GM23338 (cell line): ENCODE data around the gene PRG3. TPM values are rescaled to one million over a fixed set of nuclear protein-coding genes. Genes with fewer than 3 reads are reported as not detected.

Source experiments
- ATAC-seq: fragments of 200-7000 bp; cut with Tn5 transposase; 3 replicates; pipeline ENCODE4 v1.9.1; 2020
- DNase-seq: peaks from one replicate; pipeline ENCODE4 v3.0.0-alpha.2; 2015; ENCODE audit warnings: low spot score
- H2AFZ ChIP-seq: fragments of 200-600 bp; sonication (generic); 2 replicates; pipeline ENCODE4 v1.8.0; 2016; ENCODE audit warnings: antibody characterized with exemption, mild to moderate bottlenecking, moderate library complexity
- H3F3A ChIP-seq: fragments of 200-600 bp; sonication (generic); replicated peaks from 2 replicates; pipeline ENCODE4 v1.8.0; 2017; ENCODE audit warnings: antibody characterized with exemption, mixed run types, low read depth
- H3K27ac ChIP-seq: fragments of 200-600 bp; sonication (generic); 2 replicates; pipeline ENCODE4 v1.6.1; 2016; ENCODE audit warnings: low read depth
- H3K27me3 ChIP-seq: fragments of 200-600 bp; sonication (generic); 2 replicates; pipeline ENCODE4 v1.8.0; 2016; ENCODE audit warnings: mild to moderate bottlenecking, mixed run types, moderate library complexity; ENCODE audit not compliant: insufficient read depth
- H3K36me3 ChIP-seq: fragments of 200-600 bp; sonication (generic); 2 replicates; pipeline ENCODE4 v1.8.0; 2016; ENCODE audit warnings: mild to moderate bottlenecking; ENCODE audit not compliant: insufficient read depth
- H3K4me1 ChIP-seq: fragments of 200-600 bp; sonication (generic); 2 replicates; pipeline ENCODE4 v1.8.0; 2016; ENCODE audit warnings: mild to moderate bottlenecking, moderate library complexity; ENCODE audit not compliant: insufficient read depth
- H3K4me2 ChIP-seq: fragments of 200-600 bp; sonication (generic); 2 replicates; pipeline ENCODE4 v1.7.1; 2017; ENCODE audit warnings: mixed run types
- H3K4me3 ChIP-seq: fragments of 200-600 bp; sonication (generic); 2 replicates; pipeline ENCODE4 v1.6.1; 2016; ENCODE audit warnings: mixed run types
- H3K79me2 ChIP-seq: fragments of 200-600 bp; sonication (generic); replicated peaks from 2 replicates; pipeline ENCODE4 v1.8.0; 2017; ENCODE audit warnings: mild to moderate bottlenecking; ENCODE audit not compliant: insufficient read depth
- H3K9me2 ChIP-seq: fragments of 200-600 bp; sonication (generic); 2 replicates; pipeline ENCODE4 v1.8.0; 2017; ENCODE audit not compliant: insufficient read depth
- H4K20me1 ChIP-seq: fragments of 200-600 bp; sonication (generic); replicated peaks from 2 replicates; pipeline ENCODE4 v1.8.0; 2017; ENCODE audit warnings: mild to moderate bottlenecking; ENCODE audit not compliant: insufficient read depth
- H3K27ac Mint-ChIP-seq: 2 replicates; pipeline ENCODE4 v1.8.0; 2020; ENCODE audit warnings: inconsistent platforms, mild to moderate bottlenecking, moderate library complexity, mixed read lengths
- H3K27me3 Mint-ChIP-seq: 3 replicates; pipeline ENCODE4 v1.8.0; 2022; ENCODE audit warnings: low read depth, mild to moderate bottlenecking, moderate library complexity, mixed read lengths, inconsistent platforms; ENCODE audit not compliant: insufficient read depth, poor library complexity
- H3K36me3 Mint-ChIP-seq: 3 replicates; pipeline ENCODE4 v1.8.0; 2021; ENCODE audit warnings: low read depth, mild to moderate bottlenecking, inconsistent platforms, moderate library complexity, mixed read lengths
- H3K4me1 Mint-ChIP-seq: 3 replicates; pipeline ENCODE4 v1.8.0; 2020; ENCODE audit warnings: mild to moderate bottlenecking, inconsistent platforms, mixed read lengths
- H3K4me3 Mint-ChIP-seq: 3 replicates; pipeline ENCODE4 v1.8.0; 2021; ENCODE audit warnings: moderate library complexity, mild to moderate bottlenecking, inconsistent platforms, mixed read lengths
- H3K9me3 Mint-ChIP-seq: 3 replicates; pipeline ENCODE4 v1.8.0; 2020; ENCODE audit warnings: moderate library complexity, mild to moderate bottlenecking, inconsistent platforms, mixed read lengths
- CREB1 ChIP-seq: fragments of 250-450 bp; sonication (Bioruptor Pico); IDR thresholded peaks from 2 replicates; pipeline ENCODE4 v1.5.0; 2020; ENCODE audit warnings: low read depth, mild to moderate bottlenecking, moderate library complexity
- EZH2 ChIP-seq: fragments of 200-600 bp; sonication (generic); IDR thresholded peaks from one replicate; pipeline ENCODE4 v1.8.0; 2017; ENCODE audit warnings: antibody characterized with exemption, mild to moderate bottlenecking, low read depth; ENCODE audit not compliant: unreplicated experiment
- EZH2phosphoT487 ChIP-seq: fragments of 200-600 bp; sonication (generic); IDR thresholded peaks from one replicate; pipeline ENCODE4 v1.8.1; 2018; ENCODE audit warnings: antibody characterized with exemption; ENCODE audit not compliant: unreplicated experiment
- JUNB ChIP-seq: IDR thresholded peaks from one replicate; pipeline ENCODE4 v1.6.1; 2016; ENCODE audit warnings: antibody characterized with exemption; ENCODE audit not compliant: unreplicated experiment
- NANOG ChIP-seq: IDR thresholded peaks from 2 replicates; pipeline ENCODE4 v1.6.1; 2016; ENCODE audit warnings: antibody characterized with exemption, borderline replicate concordance
- POLR2AphosphoS5 ChIP-seq: IDR thresholded peaks from 2 replicates; pipeline ENCODE4 v1.6.1; 2016; ENCODE audit warnings: antibody characterized with exemption, low read depth
- STAT1 ChIP-seq: IDR thresholded peaks from one replicate; pipeline ENCODE4 v1.6.1; 2016; ENCODE audit warnings: antibody characterized with exemption; ENCODE audit not compliant: unreplicated experiment
- ZNF114 ChIP-seq: fragments of 250-450 bp; sonication (Bioruptor Pico); IDR thresholded peaks from 2 replicates; pipeline ENCODE4 v1.5.0; 2020; ENCODE audit warnings: mild to moderate bottlenecking, moderate library complexity
- ZNF331 ChIP-seq: fragments of 250-450 bp; sonication (Bioruptor Pico); IDR thresholded peaks from 2 replicates; pipeline ENCODE4 v1.5.0; 2020; ENCODE audit warnings: low read depth, mild to moderate bottlenecking, moderate library complexity
- polyA plus RNA-seq: library from polyadenylated mRNA; unstranded; fragments of >200 nt; fragmentation: Nextera tagmentation; extraction: Ambion mirVana; gene quantifications from 2 replicates; pipeline ENCODE4 v1.2.1, GENCODE V29; 2016
- total RNA-seq: library from RNA; depleted of rRNA; stranded (reverse); fragments of >200 nt; shearing (Covaris generic); gene quantifications from 2 replicates; pipeline ENCODE4 v1.2.3, GENCODE V29; 2014
- TF ChIP-seq, protein P1 (sequence below), 2 experiments: fragments of 200-600 bp in 1 of 2; sonication (generic) in 1 of 2; conservative IDR thresholded peaks; 2 replicates each; pipeline versions ENCODE4 v1.5.1 to v1.6.1; 2016 to 2017; ENCODE audit warnings: antibody characterized with exemption in 2 of 2, low read depth in 2 of 2, mild to moderate bottlenecking in 2 of 2, moderate library complexity in 1 of 2
- TF ChIP-seq, protein P2 (sequence below): IDR thresholded peaks from 2 replicates; pipeline ENCODE4 v1.6.1; 2016; ENCODE audit warnings: antibody characterized with exemption
- TF ChIP-seq, protein P3 (sequence below): fragments of 250-450 bp; sonication (Bioruptor Pico); IDR thresholded peaks from 2 replicates; pipeline ENCODE4 v1.5.0; 2020; ENCODE audit warnings: mild to moderate bottlenecking, moderate library complexity
- TF ChIP-seq, protein P4 (sequence below): IDR thresholded peaks from one replicate; pipeline ENCODE4 v1.6.1; 2018; ENCODE audit warnings: antibody characterized with exemption; ENCODE audit not compliant: unreplicated experiment

Gene PRG3
- total and polyA plus RNA-seq, 2 experiments from 2014 or later: not detected

DNA sequence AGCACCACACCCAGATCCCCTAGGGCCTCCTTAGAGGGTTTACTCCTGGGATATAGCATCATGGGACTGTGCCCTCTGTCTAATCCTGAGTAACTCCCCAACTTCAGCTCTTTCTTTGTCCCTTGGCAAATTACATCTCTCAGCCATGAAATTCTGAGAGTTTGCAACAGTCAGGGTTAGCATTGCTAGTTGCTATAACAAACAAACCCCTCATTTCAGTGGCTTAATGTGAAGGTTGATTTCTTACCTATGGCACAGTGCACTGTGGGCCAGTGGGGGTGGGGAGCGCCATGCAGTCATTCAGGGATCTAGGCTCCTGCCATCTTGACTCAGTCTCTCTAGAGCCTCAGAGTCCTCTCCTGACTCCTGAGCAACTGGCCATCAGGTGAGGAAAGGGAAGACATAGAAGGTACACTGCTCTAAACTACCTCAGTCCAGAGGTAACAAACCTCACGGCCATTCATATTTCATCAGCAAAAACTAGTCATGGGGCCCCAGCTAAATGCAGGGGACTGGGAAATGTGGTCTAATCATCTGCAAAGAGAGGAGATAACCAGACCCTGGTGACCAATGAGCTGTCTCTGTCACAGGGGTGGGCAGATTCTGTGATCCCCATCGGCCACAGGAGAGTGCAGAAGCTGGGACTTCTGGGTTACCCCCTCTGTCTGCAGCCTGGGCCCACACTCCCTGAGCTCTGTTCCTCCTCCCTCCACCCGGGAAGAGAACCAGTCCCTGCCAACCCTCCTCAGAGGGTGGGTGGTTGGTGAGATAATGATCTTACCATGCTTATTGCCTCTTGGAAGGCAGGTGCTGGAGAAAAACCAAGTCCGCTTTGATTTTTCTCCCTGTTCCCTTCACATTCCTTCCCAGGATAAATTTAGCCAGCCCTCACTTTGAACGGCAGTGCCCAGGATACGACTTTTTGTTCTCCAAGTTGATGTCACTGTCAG lies 17.5 kb downstream of the PRG3 start:
- TF ChIP-seq POLR2AphosphoS5: no peak
- TF ChIP-seq EZH2phosphoT487: no peak
- TF ChIP-seq, protein P1, sequence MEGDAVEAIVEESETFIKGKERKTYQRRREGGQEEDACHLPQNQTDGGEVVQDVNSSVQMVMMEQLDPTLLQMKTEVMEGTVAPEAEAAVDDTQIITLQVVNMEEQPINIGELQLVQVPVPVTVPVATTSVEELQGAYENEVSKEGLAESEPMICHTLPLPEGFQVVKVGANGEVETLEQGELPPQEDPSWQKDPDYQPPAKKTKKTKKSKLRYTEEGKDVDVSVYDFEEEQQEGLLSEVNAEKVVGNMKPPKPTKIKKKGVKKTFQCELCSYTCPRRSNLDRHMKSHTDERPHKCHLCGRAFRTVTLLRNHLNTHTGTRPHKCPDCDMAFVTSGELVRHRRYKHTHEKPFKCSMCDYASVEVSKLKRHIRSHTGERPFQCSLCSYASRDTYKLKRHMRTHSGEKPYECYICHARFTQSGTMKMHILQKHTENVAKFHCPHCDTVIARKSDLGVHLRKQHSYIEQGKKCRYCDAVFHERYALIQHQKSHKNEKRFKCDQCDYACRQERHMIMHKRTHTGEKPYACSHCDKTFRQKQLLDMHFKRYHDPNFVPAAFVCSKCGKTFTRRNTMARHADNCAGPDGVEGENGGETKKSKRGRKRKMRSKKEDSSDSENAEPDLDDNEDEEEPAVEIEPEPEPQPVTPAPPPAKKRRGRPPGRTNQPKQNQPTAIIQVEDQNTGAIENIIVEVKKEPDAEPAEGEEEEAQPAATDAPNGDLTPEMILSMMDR (conservative IDR thresholded peaks at IDR 0.05; ENCODE audit: low read depth in 2 of 2): no peak
- TF ChIP-seq, protein P2, sequence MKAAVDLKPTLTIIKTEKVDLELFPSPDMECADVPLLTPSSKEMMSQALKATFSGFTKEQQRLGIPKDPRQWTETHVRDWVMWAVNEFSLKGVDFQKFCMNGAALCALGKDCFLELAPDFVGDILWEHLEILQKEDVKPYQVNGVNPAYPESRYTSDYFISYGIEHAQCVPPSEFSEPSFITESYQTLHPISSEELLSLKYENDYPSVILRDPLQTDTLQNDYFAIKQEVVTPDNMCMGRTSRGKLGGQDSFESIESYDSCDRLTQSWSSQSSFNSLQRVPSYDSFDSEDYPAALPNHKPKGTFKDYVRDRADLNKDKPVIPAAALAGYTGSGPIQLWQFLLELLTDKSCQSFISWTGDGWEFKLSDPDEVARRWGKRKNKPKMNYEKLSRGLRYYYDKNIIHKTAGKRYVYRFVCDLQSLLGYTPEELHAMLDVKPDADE: no peak
- no peak for TF ChIP-seq NANOG
- TF ChIP-seq STAT1: no peak
- no peak for TF ChIP-seq JUNB
- TF ChIP-seq, protein P3, sequence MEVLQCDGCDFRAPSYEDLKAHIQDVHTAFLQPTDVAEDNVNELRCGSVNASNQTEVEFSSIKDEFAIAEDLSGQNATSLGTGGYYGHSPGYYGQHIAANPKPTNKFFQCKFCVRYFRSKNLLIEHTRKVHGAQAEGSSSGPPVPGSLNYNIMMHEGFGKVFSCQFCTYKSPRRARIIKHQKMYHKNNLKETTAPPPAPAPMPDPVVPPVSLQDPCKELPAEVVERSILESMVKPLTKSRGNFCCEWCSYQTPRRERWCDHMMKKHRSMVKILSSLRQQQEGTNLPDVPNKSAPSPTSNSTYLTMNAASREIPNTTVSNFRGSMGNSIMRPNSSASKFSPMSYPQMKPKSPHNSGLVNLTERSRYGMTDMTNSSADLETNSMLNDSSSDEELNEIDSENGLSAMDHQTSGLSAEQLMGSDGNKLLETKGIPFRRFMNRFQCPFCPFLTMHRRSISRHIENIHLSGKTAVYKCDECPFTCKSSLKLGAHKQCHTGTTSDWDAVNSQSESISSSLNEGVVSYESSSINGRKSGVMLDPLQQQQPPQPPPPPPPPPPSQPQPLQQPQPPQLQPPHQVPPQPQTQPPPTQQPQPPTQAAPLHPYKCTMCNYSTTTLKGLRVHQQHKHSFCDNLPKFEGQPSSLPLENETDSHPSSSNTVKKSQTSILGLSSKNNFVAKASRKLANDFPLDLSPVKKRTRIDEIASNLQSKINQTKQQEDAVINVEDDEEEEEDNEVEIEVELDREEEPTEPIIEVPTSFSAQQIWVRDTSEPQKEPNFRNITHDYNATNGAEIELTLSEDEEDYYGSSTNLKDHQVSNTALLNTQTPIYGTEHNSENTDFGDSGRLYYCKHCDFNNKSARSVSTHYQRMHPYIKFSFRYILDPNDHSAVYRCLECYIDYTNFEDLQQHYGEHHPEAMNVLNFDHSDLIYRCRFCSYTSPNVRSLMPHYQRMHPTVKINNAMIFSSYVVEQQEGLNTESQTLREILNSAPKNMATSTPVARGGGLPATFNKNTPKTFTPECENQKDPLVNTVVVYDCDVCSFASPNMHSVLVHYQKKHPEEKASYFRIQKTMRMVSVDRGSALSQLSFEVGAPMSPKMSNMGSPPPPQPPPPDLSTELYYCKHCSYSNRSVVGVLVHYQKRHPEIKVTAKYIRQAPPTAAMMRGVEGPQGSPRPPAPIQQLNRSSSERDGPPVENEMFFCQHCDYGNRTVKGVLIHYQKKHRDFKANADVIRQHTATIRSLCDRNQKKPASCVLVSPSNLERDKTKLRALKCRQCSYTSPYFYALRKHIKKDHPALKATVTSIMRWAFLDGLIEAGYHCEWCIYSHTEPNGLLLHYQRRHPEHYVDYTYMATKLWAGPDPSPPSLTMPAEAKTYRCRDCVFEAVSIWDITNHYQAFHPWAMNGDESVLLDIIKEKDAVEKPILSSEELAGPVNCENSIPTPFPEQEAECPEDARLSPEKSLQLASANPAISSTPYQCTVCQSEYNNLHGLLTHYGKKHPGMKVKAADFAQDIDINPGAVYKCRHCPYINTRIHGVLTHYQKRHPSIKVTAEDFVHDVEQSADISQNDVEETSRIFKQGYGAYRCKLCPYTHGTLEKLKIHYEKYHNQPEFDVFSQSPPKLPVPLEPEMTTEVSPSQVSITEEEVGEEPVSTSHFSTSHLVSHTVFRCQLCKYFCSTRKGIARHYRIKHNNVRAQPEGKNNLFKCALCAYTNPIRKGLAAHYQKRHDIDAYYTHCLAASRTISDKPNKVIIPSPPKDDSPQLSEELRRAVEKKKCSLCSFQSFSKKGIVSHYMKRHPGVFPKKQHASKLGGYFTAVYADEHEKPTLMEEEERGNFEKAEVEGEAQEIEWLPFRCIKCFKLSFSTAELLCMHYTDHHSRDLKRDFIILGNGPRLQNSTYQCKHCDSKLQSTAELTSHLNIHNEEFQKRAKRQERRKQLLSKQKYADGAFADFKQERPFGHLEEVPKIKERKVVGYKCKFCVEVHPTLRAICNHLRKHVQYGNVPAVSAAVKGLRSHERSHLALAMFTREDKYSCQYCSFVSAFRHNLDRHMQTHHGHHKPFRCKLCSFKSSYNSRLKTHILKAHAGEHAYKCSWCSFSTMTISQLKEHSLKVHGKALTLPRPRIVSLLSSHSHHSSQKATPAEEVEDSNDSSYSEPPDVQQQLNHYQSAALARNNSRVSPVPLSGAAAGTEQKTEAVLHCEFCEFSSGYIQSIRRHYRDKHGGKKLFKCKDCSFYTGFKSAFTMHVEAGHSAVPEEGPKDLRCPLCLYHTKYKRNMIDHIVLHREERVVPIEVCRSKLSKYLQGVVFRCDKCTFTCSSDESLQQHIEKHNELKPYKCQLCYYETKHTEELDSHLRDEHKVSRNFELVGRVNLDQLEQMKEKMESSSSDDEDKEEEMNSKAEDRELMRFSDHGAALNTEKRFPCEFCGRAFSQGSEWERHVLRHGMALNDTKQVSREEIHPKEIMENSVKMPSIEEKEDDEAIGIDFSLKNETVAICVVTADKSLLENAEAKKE (CRISPR knock-in tag): no peak
- TF ChIP-seq CREB1: no peak
- TF ChIP-seq, protein P4, sequence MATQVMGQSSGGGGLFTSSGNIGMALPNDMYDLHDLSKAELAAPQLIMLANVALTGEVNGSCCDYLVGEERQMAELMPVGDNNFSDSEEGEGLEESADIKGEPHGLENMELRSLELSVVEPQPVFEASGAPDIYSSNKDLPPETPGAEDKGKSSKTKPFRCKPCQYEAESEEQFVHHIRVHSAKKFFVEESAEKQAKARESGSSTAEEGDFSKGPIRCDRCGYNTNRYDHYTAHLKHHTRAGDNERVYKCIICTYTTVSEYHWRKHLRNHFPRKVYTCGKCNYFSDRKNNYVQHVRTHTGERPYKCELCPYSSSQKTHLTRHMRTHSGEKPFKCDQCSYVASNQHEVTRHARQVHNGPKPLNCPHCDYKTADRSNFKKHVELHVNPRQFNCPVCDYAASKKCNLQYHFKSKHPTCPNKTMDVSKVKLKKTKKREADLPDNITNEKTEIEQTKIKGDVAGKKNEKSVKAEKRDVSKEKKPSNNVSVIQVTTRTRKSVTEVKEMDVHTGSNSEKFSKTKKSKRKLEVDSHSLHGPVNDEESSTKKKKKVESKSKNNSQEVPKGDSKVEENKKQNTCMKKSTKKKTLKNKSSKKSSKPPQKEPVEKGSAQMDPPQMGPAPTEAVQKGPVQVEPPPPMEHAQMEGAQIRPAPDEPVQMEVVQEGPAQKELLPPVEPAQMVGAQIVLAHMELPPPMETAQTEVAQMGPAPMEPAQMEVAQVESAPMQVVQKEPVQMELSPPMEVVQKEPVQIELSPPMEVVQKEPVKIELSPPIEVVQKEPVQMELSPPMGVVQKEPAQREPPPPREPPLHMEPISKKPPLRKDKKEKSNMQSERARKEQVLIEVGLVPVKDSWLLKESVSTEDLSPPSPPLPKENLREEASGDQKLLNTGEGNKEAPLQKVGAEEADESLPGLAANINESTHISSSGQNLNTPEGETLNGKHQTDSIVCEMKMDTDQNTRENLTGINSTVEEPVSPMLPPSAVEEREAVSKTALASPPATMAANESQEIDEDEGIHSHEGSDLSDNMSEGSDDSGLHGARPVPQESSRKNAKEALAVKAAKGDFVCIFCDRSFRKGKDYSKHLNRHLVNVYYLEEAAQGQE: no peak
- TF ChIP-seq ZNF331: no peak
- no peak for TF ChIP-seq EZH2
- no peak for TF ChIP-seq ZNF114 (CRISPR knock-in tag)
- H3K4me1 Mint-ChIP-seq: peaks cover 27% of the 10 kb centered on the region
- ATAC-seq: no peak

More for the DNA sequence above, 17.5 kb downstream of the PRG3 start:
- H4K20me1 ChIP-seq: no peaks in the 10 kb centered on the region
- no peak overlapping the region for H3K4me3 ChIP-seq
- no peak overlapping the region for H3K27ac ChIP-seq
- Mint-ChIP-seq H3K9me3 (no peaks in the 10 kb centered on the region), H3K36me3 (no peaks in the 10 kb centered on the region), H3K27me3 (peaks cover 2% of the 10 kb centered on the region), H3K27ac (no peak overlapping the region), H3K4me3 (no peak overlapping the region)
- no peak overlapping the region for H3K4me2 ChIP-seq
- DNase-seq: no peak
- H3K36me3 ChIP-seq: no peaks in the 10 kb centered on the region
- no peaks in the 10 kb centered on the region for H3K9me2 ChIP-seq
- no peak overlapping the region for H2AFZ ChIP-seq
- no peaks in the 10 kb centered on the region for H3K27me3 ChIP-seq
- H3K79me2 ChIP-seq: no peaks in the 10 kb centered on the region
- H3K4me1 ChIP-seq: peaks cover 15% of the 10 kb centered on the region
- 0 out of 2 replicates have a peak, but pooled peaks cover 3% of the 10 kb centered on the region for H3F3A ChIP-seq
